ENCODE data around the gene PRRG2.

DNA sequence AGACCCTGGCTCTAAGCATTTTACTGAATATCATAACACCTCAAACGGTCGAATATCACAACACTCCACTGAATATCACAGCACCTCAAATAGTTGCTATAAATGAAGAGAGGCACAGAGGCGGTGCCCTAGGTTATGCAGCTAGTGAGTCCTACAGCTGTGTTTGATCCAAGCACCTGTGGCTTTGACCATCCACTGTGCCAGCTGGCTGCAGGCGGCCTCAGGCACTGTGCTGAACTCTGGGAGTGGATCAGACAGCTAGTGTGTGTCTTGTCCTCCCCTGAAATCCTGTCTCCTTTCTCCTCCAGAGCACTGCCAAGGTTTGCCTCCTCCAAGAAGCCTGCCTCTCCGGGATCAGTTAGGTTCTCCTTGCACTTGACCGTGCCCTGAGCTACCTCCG is 8.1 kb upstream of the PRRG2 start:
- TF ChIP-seq CTCF (optimal IDR thresholded peaks at IDR 0.05 in 1 of 3, IDR thresholded peaks at IDR 0.05 in 1 of 3, conservative IDR thresholded peaks at IDR 0.05 in 1 of 3; ENCODE audit: extremely low read depth in 1 of 3, insufficient read depth in 2 of 3, low read length in 3 of 3) = no peak
- TF ChIP-seq EZH2 (IDR thresholded peaks at IDR 0.05; ENCODE audit: low read length) = no peak

Measured in keratinocyte (primary cell).